Uterus (tissue), 2 donors: ENCODE results near the gene LGI2.

Source experiments
- CTCF ChIP-seq, 4 experiments: fragments of 200-600 bp in 2 of 4; fragments of 450-650 bp in 2 of 4; sonication (generic) in 2 of 4; IDR thresholded peaks; one replicate each; pipeline ENCODE4 v1.5.1; 2016 to 2019; ENCODE audit warnings: antibody characterized with exemption in 4 of 4, mild to moderate bottlenecking in 2 of 4, moderate library complexity in 1 of 4
- POLR2A ChIP-seq, 2 donors: fragments of 450-650 bp; IDR thresholded peaks; one replicate each; pipeline ENCODE4 v1.6.1; 2016; ENCODE audit warnings: antibody characterized with exemption in 2 of 2, mild to moderate bottlenecking in 1 of 2, moderate library complexity in 1 of 2

DNA sequence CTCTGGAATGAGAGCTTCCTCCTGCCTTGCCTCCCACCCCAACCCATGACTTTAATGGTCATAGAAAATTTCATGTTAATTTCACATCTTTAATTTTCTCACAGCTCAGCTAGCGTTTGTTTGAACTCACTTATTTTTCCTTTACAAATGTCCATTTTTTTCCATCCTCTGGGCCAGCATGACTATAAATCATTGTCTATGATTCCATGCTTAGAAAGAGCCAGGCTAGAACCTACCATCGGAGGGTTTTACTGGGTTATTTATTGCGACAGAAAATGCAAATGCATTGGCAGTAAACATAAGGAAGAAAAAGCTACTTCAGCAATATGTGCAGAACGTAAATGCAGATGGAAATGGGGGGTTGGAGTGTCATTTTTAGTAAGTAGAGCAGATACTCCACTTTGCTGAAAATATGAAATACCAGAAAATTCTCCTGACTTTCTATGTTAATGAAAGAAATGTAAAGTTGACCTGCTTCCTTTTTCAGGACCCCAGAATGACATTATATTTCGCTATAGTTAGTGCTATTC is 37.1 kb downstream of the LGI2 start:
- no peak for TF ChIP-seq CTCF (IDR thresholded peaks at IDR 0.05)
- no peak for TF ChIP-seq POLR2A (IDR thresholded peaks at IDR 0.05)
